Liver (tissue), 3 donors: ENCODE measurements around the gene FRMD1.

ENCODE experiments used
- CTCF ChIP-seq: fragments of 150-350 bp; IDR thresholded peaks from 2 replicates; pipeline ENCODE4 v1.5.1; 2017; ENCODE audit warnings: improper control_type of control experiment, low read depth, low read length; ENCODE audit not compliant: missing input control
- FOXA1 ChIP-seq: IDR thresholded peaks from 2 replicates; pipeline ENCODE4 v1.6.1; 2016; ENCODE audit warnings: antibody characterized with exemption
- GABPA ChIP-seq, 2 donors: IDR thresholded peaks in 1 of 2; conservative IDR thresholded peaks in 1 of 2; 2 replicates each; pipeline ENCODE4 v1.6.1; 2016; ENCODE audit warnings: antibody characterized with exemption in 2 of 2, mild to moderate bottlenecking in 1 of 2, moderate library complexity in 1 of 2
- JUND ChIP-seq, 2 donors: IDR thresholded peaks; 2 replicates each; pipeline ENCODE4 v1.6.1; 2016; ENCODE audit warnings: antibody characterized with exemption in 2 of 2
- MAX ChIP-seq: IDR thresholded peaks from 2 replicates; pipeline ENCODE4 v1.6.1; 2016; ENCODE audit warnings: antibody characterized with exemption
- RAD21 ChIP-seq, 2 donors: IDR thresholded peaks; 2 replicates each; pipeline ENCODE4 v1.6.1; 2016; ENCODE audit warnings: antibody characterized with exemption in 2 of 2, mild to moderate bottlenecking in 2 of 2
- REST ChIP-seq: IDR thresholded peaks from 2 replicates; pipeline ENCODE4 v1.6.1; 2016; ENCODE audit warnings: antibody characterized with exemption, mild to moderate bottlenecking
- TAF1 ChIP-seq: conservative IDR thresholded peaks from 2 replicates; pipeline ENCODE4 v1.6.1; 2016; ENCODE audit warnings: antibody characterized with exemption, mild to moderate bottlenecking
- donor health status: healthy.
- donor health status: healthy.

GRCh38 chr6:168106633-168107005 lies 27.6 kb upstream of the FRMD1 start:
- TF ChIP-seq CTCF: no peak
- no peak for TF ChIP-seq FOXA1
- TF ChIP-seq MAX: no peak
- no peak for TF ChIP-seq RAD21 (IDR thresholded peaks at IDR 0.05)
- no peak for TF ChIP-seq GABPA (IDR thresholded peaks at IDR 0.05 in 1 of 2, conservative IDR thresholded peaks at IDR 0.05 in 1 of 2)
- TF ChIP-seq TAF1: no peak
- no peak for TF ChIP-seq REST
- TF ChIP-seq JUND (IDR thresholded peaks at IDR 0.05): no peak
